Neural progenitor cell (in vitro differentiated cells): ENCODE results near the gene ARPP21.

Experiments used
- EZH2 ChIP-seq: fragments of 200-600 bp; sonication (generic); IDR thresholded peaks from 2 replicates; pipeline ENCODE4 v1.6.1; 2017; ENCODE audit warnings: antibody characterized with exemption, mild to moderate bottlenecking, moderate library complexity
- EZH2phosphoT487 ChIP-seq: fragments of 200-600 bp; sonication (generic); IDR thresholded peaks from 2 replicates; pipeline ENCODE4 v1.6.1; 2017; ENCODE audit warnings: antibody characterized with exemption
- TF ChIP-seq, protein P1 (sequence below): fragments of 200-600 bp; sonication (generic); IDR thresholded peaks from 2 replicates; pipeline ENCODE4 v1.5.1; 2017; ENCODE audit warnings: antibody characterized with exemption, mild to moderate bottlenecking

DNA sequence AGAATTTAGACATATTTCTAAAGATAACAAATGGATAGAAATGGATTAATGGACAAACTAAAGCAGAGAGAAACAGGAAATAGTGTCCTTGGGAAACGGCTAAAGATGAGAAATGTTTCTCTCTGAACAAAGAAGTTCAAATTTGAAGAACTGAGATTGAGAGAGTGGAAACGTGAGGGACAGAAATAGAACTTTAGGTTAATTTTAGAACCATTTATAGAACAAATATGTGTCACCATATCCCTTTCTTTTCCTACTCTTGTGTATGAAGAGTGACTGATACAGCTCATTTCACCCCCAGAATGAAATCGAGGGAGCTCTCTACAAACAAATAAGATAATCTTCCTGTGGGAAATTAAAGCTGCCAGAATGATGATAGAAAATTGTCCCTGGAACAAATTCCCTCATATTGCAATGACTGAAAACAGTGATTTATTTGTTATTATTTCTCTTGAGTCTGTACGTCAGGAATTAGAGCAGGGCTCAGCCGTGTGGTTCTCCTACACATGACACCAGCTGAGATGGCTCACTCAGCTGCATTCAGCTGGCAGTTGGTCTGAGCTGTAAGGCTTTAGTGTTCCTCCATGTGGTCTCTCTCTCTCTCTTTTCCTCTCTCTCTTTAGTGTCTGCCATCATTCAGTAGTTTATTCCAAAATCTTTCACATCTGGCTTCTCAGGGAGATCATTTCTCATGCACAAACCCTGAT lies 46.6 kb upstream of the ARPP21 start:
- TF ChIP-seq, protein P1, sequence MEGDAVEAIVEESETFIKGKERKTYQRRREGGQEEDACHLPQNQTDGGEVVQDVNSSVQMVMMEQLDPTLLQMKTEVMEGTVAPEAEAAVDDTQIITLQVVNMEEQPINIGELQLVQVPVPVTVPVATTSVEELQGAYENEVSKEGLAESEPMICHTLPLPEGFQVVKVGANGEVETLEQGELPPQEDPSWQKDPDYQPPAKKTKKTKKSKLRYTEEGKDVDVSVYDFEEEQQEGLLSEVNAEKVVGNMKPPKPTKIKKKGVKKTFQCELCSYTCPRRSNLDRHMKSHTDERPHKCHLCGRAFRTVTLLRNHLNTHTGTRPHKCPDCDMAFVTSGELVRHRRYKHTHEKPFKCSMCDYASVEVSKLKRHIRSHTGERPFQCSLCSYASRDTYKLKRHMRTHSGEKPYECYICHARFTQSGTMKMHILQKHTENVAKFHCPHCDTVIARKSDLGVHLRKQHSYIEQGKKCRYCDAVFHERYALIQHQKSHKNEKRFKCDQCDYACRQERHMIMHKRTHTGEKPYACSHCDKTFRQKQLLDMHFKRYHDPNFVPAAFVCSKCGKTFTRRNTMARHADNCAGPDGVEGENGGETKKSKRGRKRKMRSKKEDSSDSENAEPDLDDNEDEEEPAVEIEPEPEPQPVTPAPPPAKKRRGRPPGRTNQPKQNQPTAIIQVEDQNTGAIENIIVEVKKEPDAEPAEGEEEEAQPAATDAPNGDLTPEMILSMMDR: no peak
- TF ChIP-seq EZH2phosphoT487 (no peak), EZH2 (no peak)
